HG03097 (cell line): Measurements from ENCODE around the gene SLC6A8.

Experiments used
- ATAC-seq: cut with Tn5 transposase; IDR thresholded peaks from one replicate; pipeline ENCODE4 v1.9.1; 2021; ENCODE audit not compliant: unreplicated experiment, low FRiP score

Gene SLC6A8

DNA sequence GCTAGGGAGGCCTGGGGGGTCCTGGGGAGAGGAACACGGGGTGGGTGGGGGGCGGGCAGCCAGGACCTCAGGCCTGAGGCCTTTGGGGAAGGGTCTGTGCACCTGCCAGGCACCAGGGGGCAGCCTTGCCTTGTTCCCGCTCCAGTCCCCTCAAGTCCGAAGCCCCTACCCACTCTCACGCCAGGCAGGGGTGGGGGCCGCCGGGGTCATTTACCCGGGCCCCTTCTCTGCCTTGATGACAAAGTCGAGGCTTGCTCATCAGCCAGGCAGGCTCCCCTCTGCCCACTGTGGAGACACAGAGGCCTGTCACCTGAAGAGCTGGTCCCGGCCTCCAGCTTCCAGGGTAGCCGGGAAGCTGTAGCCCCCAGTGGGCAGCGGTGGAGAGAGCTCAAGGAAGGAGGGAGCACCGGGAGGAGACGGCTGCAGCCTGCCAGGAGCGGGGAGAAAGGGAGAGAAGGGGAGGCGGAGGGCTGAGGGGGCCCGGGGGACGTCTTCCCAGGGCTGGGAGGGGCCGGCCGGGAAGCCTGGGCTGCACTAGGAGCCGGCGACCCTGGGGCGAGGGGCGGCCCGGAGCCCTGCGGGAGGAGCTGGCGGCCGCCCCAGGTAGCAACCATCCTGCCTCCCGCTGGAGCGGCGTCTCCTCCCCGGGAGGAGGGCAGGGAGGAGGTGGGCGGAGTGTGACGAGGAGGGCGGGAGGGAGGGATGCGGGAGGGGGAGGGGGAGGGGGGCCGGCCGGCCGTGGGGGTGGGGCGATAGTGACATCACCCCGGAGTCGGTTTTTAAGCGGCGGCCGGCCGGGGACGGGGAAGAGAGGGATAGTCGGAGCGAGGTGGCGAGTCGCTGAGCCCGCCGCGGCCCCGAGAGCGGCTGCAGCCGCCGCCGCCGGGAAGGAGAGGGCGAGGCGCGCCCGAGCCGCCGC lies at the start of gene SLC6A8:
Gene SLC6A8 (plus strand): TSS at position 806 of the 919 bp plus-strand sequence. CDS start 649 bp downstream, outside the sequence.
- no peak for ATAC-seq

DNA sequence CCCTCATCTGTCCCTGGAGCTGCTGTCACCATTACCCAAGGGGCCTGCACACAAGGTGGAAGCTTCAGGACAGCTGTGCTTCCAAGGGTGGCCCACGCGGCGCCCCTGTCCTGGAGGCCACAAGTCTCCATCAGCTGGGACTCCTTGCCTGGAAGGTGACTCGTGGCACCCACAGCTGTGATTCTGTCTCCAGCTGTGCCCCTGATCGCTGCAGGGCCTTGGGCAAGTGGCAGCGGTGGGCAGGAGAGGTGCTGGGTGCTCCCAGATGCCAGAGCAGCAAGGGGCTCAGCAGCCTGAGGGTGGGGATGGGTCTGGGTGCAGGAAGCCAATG lies 49.7 kb upstream of the SLC6A8 start:
- ATAC-seq = no peak

DNA sequence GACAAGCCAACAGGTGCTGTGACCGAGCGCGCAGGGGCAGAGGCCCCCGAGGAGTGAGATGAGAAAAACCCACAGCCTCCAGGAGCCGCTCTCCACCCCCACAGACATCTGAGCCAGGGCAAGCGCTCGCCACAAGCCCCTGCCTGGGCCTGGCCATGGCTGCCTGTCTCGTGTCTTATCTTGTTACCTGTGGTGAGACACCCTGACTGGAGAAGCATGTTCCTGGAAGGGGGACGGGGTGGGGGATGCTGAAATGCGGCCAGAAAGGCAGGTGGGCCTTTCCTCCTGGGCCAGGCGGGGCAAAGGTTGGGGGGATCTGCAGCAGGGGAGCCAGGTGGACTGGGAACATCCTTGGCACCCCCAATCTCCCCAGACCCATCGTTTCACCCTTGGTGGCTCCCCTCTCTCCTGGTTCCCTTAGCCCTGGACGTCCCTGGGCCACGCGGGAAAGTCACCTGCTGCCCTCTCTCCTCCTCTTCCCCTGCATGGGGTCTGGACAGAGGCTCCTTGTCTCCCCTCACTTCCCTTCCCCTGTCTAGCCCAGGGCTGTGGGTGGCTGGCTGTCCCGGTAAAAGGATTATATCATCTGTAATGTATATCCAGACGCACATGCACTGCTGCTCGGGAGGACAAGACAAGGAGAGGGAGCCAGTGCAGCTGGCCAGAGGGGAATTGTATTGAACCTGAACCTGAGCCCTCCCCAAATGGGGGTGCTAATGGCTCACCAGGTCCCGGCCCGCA lies 49.1 kb upstream of the SLC6A8 start:
- ATAC-seq = no peak

DNA sequence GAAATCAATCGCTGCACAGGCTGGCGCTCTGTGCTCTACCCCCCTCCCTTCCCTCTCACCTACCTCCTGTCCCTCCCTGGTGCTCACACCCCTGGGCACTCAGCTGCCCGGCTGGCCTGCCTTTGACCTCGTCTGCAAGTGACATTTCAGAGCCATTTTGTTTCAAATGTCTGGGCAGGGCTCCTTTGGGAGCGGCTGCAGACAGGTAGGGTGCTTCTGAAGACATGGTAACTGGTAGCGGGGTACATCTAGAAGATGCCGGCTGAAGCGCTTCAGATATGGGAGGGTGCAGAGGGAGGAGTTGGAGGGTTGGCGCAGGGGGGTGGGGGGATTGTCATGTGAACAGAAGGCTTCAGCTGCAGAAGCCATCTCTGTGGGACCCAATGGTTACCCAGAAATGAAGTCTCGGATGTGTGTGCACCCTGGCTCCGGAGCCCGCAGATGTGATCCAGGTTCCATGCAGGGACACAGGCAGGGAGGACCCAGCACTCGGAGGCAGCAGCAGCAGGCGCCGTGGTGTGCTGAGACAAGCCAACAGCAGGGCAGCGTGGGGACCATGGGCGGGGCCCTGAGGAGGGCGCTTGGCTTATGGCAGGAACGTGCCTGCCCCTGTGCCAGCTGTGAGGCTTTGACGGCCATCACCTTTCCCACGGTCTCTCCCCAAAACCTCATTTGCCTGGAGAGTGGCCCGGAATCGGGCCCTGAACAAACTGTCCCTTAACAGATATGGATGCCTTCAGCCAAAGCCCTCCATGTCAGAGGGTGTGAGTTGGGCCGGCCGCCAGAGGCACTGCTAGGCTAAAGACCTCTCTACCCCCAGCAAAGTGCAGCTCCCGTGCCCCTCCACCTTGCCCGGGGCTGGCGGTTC lies 48.3 kb upstream of the SLC6A8 start:
- no peak for ATAC-seq

DNA sequence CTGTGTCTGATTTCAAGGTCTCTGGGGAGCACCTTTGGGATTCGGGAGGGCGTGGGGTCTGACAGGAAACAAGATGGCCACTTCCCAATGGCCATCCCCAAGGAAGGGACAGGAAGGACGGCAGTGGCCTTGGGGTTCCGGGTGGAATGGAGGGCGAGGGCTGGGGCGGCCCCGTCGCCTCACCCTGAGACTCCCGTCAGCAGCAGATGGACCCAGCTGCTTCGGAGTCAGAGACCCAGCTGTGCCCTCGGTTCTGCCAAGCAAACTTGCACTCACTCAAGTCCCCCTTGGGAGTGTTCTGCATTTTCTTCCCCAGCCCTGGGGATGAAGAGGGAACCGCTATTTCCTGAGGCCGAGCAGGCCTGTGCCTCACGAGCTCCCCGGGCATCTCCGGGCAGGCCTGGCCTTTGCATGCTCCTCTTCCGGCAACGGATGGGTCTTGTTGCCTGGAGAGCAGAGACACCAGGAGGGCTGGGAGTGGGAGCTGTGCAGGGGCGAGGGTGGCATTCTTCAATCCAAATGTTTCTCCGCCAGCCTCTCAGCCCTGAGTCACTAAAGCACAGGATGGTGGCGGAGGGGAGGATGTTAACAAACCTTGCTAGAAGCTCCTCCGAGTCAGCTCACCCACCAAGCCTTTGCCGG lies 47.6 kb upstream of the SLC6A8 start:
- no peak for ATAC-seq

DNA sequence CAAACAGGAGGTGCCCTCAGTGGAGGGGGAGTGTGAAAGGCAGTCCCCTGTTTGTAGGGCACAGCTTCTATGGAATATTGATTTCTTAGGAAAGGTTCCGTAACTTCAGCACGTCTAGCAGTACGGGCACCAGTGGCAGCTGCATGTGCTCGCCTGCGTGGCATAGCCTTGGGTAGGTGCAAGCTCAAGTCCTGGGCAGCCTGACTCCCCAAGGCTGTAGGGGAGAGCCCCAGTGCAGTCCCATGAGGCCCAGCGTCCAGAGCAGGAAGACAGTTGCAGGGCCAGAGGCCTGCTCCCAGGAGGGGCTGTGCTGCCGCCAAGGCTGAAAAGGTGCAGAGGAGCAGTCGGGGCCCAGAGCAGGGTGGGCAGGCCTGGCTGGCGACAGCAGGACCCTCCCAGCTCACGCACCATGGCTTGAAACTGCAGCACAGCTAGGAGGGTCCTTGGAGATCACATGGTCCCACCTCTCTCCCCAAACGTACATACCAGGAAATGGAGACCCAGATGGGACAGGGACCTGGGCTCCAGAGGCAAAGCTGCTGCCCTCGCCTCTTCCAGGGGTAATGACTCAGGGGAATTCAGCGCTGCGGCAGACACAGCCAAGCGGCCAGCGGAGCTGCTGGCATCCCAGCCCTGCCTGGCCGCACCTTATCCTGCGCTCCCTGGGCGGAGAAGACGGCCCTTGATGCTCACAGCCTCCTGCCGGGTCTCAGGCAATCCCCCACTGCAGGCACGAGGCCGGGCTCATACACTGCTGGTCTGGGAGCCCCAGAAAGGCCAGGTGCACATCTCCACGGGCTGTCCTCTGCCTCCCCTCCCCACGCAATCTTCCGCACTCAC lies 46.8 kb upstream of the SLC6A8 start:
- no peak for ATAC-seq

DNA sequence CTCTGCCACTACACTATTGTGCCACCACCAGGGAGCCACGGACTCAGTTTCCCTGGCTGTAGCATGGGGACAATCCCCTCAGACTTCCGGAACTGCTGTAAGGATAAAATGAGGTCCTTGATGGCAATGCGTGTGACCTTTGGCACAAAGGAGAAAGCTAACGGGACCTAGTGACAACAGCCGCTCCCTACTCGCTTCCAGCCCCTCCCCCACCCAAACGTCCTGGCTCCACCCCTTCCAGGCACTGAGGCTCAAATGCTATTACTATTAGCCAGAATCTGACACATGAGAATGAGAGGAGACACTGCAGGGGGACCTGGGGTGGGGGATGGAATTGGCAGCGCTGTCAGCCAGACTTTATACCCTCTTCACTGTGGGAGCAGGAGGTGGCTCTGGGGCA lies 46.1 kb upstream of the SLC6A8 start:
- no peak for ATAC-seq

DNA sequence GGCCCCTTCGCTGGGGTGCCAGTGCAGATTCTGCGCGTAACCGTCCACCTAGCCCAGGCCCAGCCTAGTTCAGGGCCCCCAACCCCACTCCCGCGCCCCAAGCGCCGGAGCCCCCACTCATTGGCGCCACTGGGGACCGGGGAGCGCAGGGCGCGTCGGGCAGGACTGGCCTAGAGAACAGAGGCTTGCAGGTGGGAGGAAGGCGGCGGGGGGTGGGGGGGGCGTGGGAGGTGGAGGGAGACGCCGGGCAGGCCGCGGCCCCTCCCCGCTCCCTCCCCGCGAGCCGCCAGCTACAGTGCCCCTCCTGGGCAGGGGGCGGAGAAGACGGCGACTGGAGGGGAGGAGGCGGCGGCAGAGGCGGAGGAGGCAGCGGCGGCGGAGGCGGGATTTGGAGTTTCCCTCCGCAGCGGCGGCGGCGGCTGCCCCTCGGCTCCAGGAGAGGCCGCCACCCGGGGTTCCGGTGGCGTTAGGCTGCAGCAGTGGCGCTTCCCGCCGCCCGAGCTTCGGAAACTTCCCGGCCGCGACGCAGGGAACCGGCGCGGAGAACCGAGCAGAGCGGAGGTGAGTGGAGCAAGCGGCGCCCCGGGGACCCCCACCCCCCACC lies 45.6 kb upstream of the SLC6A8 start:
- ATAC-seq = no peak

DNA sequence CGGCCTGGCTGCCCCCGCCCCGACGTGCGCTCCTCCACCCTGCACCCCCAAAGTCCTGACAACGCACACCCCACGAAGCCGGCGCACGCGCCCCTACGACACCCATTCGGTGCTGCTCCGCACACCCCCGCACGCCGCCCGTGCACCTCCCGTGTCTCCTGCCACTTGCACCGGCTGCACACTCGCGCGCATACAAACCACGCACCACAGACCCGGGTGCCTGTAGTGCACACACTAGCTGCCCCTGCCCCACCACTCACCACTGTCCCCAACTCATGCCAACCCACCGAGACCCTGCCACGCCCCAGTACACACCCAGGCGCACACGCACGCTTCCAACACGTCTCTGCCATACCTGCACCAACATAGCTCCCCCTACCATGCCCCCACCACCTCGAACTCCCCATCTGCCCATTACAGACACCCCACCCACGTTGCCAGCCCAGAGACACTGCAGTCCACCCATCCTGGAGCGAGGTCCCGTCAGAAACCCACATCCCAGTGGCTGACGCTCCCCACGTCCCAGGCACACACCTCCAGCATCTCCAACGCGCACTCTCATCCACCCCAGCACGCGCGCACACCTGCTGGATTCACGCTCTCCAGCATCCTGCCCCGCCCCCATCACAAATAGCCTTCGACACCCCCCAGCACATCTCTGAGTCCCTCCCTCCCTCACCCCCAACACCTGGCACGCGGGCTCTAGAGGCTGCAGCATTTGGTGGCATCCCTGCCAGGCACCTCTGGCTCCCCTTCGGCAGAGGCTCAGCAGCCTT lies 44.9 kb upstream of the SLC6A8 start:
- ATAC-seq = no peak

DNA sequence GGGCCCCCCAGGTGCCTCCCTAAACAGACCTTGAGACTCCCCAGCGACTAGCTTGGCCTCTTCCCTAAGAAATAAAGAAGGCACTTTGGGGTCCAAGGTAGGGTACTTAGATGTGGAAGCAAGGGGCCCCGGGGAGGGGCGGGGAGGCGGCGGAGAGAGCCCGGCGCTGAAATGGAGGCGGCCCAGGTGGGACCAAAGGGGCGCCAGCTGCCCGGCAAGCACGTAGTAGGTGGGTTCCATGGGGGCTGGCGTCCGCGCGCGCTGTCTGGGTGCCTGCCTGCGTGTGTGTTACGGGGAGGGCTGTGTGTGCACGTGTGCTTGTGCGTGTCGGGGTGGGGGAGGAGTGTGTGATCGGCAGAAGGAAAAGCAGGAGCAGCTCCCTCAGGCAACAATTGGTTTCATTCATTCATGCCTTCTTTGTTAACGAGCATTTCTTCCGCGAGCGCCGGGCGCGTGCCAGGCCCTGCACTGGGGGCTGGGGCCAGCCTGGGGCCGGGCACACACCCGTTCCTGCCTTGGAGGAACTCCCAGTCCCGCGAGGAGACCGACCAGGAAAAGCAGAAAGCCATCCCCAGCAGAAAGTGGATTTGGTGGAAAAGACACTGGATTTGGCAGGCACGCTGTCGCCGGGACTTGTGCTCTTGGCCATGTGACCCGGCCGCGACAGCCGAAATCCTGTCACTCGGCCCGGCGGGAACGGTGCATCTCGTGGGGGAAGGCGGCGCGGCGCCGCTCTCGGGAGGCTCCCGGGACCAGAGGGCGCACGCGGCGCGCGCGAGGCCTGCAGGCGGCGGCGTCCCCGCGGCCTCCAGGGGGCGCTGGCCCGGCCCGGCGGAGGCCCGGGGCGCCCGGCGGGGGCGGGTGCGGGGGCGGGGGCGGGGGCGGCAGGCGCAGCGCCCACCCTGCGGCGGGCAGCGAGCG lies 44.0 kb upstream of the SLC6A8 start:
- no peak for ATAC-seq

DNA sequence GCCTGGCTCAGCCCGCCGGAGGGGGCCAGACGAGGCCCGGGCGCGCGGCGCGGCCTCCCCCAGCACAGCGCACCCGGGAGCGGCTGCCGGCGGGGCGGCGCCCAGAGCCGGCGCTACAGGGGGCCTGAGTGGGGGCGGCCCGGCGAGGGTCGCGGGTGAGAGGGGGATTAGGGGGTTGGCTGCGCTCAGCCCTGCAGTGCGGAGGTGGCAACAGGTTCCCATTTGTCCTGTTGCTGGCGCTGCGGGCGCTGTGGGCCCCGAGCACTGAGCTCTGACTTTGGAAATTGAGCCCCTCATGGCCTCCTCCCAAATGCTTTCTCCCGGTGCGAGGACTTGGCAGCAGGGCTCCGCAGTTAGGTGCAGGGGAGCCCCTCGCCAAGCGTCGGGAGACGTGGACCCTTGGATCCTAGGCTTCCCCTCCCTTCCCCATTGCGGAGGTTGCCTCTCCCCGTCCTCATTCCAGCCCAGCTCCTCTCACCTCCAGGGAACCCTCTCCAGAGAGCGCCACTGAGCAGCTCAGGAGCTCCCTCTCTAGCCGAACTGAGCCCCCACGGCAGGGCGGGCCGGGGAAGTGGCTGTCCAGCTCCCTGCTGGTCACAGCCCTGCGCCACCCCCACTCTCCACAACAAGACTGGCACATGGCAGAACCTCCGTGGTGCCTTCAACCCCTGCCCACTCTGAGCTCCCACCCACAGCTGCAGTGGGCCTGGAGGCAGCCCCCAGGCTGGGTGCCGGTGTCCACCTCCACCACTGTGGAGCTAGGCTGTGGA lies 43.2 kb upstream of the SLC6A8 start:
- no peak for ATAC-seq

DNA sequence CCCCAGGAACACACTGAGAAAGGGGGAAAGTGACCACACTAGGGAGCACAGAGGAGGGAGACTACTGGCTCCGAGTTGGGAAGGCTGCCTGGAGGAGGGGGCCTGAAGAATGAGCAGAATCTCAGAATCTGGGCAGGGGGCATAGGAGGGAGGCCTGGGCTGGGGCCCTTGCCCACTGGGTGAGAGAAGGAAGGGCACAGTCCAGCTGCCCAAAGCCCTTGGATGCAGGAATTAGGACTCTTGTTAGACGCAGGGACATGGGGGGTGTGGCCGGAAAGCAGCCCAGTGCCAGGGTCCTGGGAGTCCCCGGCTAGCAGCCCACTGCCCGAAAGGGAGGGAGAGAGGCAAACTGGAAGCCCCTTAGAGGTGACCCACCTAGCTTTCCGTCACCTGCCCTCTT lies 42.6 kb upstream of the SLC6A8 start:
- ATAC-seq = no peak

DNA sequence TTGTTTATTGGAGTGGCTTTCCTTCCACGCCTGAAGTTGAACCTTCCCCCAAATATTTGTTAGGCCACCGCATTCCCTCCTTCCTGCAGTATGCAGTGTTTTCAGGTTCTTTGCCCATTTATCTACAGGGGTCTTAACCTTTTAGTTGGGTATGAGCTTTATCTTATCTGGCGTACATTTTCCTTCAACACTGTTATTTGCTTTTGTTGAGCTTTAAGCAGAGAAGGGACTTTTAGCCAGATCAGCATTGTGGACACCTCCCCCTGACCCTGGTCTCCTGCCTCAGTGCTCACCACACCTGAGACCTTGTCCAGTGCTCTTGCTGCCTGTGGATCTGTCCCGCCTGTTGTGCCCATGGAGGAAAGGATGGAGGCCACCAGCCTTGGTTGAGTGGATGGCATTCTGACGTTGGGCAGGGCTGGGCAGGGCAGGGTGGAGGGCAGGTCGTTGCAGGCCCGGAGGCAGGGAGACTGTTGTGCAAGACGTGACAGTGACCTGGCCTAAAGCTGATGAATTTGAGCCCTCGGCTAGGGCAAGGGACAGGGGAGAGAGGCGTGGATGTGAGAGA lies 41.7 kb upstream of the SLC6A8 start:
- ATAC-seq = no peak

DNA sequence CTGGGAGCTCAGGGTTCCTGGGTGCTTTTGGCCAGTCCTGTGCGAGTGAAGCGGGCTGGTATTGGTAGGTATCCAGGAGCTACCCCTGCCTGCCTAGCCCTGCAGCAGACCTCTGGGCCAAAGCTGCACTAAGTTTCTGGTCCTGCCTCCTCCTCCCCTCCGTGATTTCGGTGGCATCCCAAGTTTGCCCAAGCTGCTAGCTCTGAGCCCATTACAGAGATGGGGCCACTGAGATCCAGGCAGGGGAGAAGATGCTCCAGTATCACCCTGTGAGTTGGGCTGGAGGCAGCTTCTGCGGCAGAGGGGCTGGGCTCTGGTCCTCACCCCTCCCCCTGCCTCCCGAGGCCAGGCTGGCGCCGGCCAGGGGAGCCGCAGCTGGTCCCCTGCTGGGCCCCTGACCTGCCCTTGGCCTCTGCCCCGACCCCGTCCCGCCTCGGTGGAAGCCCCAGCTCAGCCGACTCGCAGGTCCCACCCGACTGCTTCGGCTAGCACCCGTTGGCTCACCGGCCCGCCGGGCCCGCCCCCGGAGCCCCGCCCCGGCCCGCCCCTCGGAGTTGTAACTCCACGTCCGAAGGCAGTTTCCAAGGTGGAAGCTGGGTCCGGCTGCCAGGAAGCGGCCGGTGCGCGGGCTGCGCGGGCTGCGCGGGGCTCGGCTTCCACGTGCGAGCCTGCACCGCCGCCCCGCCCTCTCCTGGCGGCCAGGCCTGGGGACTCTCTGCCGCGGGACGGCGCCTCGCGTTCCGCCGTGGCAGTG lies 40.9 kb upstream of the SLC6A8 start, which contains the start of gene DUSP9:
Gene DUSP9 (plus strand): TSS at position 584 of the 754 bp plus-strand sequence. CDS start 751 bp downstream, outside the sequence.
- no peak for ATAC-seq
